GM12878 (cell line): Measurements from ENCODE around the gene PRKAG3. TPM values are rescaled to one million over a fixed set of nuclear protein-coding genes. Genes with fewer than 3 reads are reported as not detected.

Source experiments
- ATAC-seq: fragments of 200-7000 bp; cut with Tn5 transposase; 3 replicates; pipeline ENCODE4 v1.9.1; 2020; ENCODE audit warnings: mild to moderate bottlenecking, moderate library complexity
- BruUV-seq: library from RNA; stranded (reverse); fragments of 400-500 nt; replicated peaks from 2 replicates; lab custom pipeline; 2021; lab: Mats Ljungman, UMichigan
- CTCF ChIA-PET: fragments of 300-600 bp; sonication (Branson Sonifier 250); formaldehyde crosslinking; extraction: SDS; loops from one replicate; lab custom pipeline; 2021; ENCODE audit warnings: inconsistent platforms; lab: Yijun Ruan, JAX
- POLR2A ChIA-PET: fragments of 350-600 bp; formaldehyde crosslinking; extraction: SDS; loops from one replicate; lab custom pipeline; 2021; ENCODE audit warnings: inconsistent platforms; lab: Charles Lee
- RAD21 ChIA-PET: fragments of 300-600 bp; sonication (Branson Sonifier 250); formaldehyde crosslinking; loops from one replicate; lab custom pipeline; 2023; ENCODE audit warnings: antibody characterized with exemption; ENCODE audit not compliant: unreplicated experiment; lab: Charles Lee
- SMC1A ChIA-PET: fragments of 300-600 bp; sonication (Branson Sonifier 250); formaldehyde crosslinking; loops from one replicate; lab custom pipeline; 2023; ENCODE audit not compliant: unreplicated experiment, uncharacterized antibody; lab: Charles Lee
- DNase-seq: peaks from one replicate; pipeline ENCODE4 v3.0.0-alpha.2; 2011; ENCODE audit warnings: low read depth, low spot score
- FAIRE-seq: peaks from 3 replicates; lab custom pipeline; 2011; peaks lifted over from hg19 to GRCh38; lab: Jason Lieb, UNC
- H2AFZ ChIP-seq: 2 replicates; pipeline ENCODE4 v1.6.0; 2011; ENCODE audit warnings: low read depth, low read length, control low read depth; ENCODE audit not compliant: control insufficient read depth
- H3K27ac ChIP-seq: 2 replicates; pipeline ENCODE4 v1.5.1; 2011; ENCODE audit warnings: control low read depth; ENCODE audit not compliant: control insufficient read depth, insufficient read depth
- H3K27me3 ChIP-seq, 2 experiments: replicated peaks in 1 of 2; 2 replicates each; pipeline versions ENCODE4 v1.6.0 to v1.6.1; 2011; ENCODE audit warnings: low read length in 1 of 2; ENCODE audit not compliant: control insufficient read depth in 2 of 2, insufficient read depth in 2 of 2
- H3K36me3 ChIP-seq, 2 experiments: 2 replicates each; pipeline ENCODE4 v1.5.1; 2011; ENCODE audit warnings: low read length in 1 of 2; ENCODE audit not compliant: control insufficient read depth in 2 of 2, insufficient read depth in 2 of 2
- H3K4me1 ChIP-seq: 2 replicates; pipeline ENCODE4 v1.6.1; 2011; ENCODE audit warnings: mild to moderate bottlenecking, low read length, moderate library complexity, mixed read lengths; ENCODE audit not compliant: control insufficient read depth, insufficient read depth
- H3K4me2 ChIP-seq: 2 replicates; pipeline ENCODE4 v1.6.0; 2011; ENCODE audit warnings: control low read depth; ENCODE audit not compliant: control insufficient read depth, insufficient read depth
- H3K4me3 ChIP-seq: fragments of 200-600 bp; sonication (generic); 2 replicates; pipeline ENCODE4 v1.5.1; 2016
- H3K79me2 ChIP-seq: 2 replicates; pipeline ENCODE4 v1.6.0; 2011; ENCODE audit warnings: low read length; ENCODE audit not compliant: control insufficient read depth, insufficient read depth
- H3K9ac ChIP-seq: 2 replicates; pipeline ENCODE4 v1.8.0; 2011; ENCODE audit warnings: low read length, control low read depth, mixed read lengths; ENCODE audit not compliant: control insufficient read depth, insufficient read depth
- H3K9me3 ChIP-seq: replicated peaks from 3 replicates; pipeline ENCODE4 v1.5.1; 2011; ENCODE audit warnings: mild to moderate bottlenecking, low read length; ENCODE audit not compliant: control insufficient read depth, insufficient read depth
- H4K20me1 ChIP-seq: 2 replicates; pipeline ENCODE4 v1.6.0; 2011; ENCODE audit not compliant: control insufficient read depth, insufficient read depth
- FOS ChIP-seq: IDR thresholded peaks from 3 replicates; pipeline ENCODE4 v1.6.1; 2011; ENCODE audit warnings: borderline replicate concordance; ENCODE audit not compliant: insufficient read length; ENCODE audit errors: extremely low read depth
- KAT2A ChIP-seq: conservative IDR thresholded peaks from 2 replicates; pipeline ENCODE4 v1.6.1; 2011; ENCODE audit warnings: low read depth, low read length; ENCODE audit not compliant: control insufficient read depth
- PAX5 ChIP-seq: IDR thresholded peaks from 2 replicates; pipeline ENCODE4 v1.6.1; 2011; ENCODE audit warnings: low read depth, low read length, borderline replicate concordance
- POLR2AphosphoS5 ChIP-seq: IDR thresholded peaks from 2 replicates; pipeline ENCODE4 v1.6.1; 2011; ENCODE audit warnings: mild to moderate bottlenecking, low read length, inconsistent platforms
- REST ChIP-seq: IDR thresholded peaks from 2 replicates; pipeline ENCODE4 v1.6.1; 2012; ENCODE audit warnings: mild to moderate bottlenecking, low read depth, low read length
- ZNF217 ChIP-seq: fragments of 450-650 bp; IDR thresholded peaks from 2 replicates; pipeline ENCODE4 v1.6.1; 2017; ENCODE audit warnings: antibody characterized with exemption, mild to moderate bottlenecking
- WGBS: methylation state at CpG from one replicate; pipeline ENCODE4 v1.1.6; 2016; ENCODE audit warnings: low lambda C conversion rate; ENCODE audit not compliant: insufficient replicate concordance, insufficient coverage; ENCODE audit errors: missing lambda C conversion rate; 5-methylcytosine and 5-hydroxymethylcytosine counted together
- in situ Hi-C: fragments of 300-500 bp; cut with MboI; formaldehyde crosslinking; loops from 9 replicates; pipeline ENCODE4 v1.14.3; 2018; ENCODE audit warnings: mixed read lengths
- intact Hi-C: fragments of 100-400 bp; cut with micrococcal nuclease; formaldehyde crosslinking; loops from one replicate; pipeline ENCODE4 v1.14.2; 2022; ENCODE audit not compliant: unreplicated experiment
- polyA plus RNA-seq, 11 experiments: library from polyadenylated mRNA; depleted of rRNA in 4 of 11; unstranded in 6 of 11; stranded (reverse) in 5 of 11; fragments of >200 nt; fragmentation: Nextera tagmentation in 4 of 11; fragmentation: Illumina TruSeq in 1 of 11; extraction: Ambion mirVana in 4 of 11; extraction: Trizol in 1 of 11; gene quantifications; 1 replicate in 1 of 11; 2 replicates in 10 of 11; pipeline versions ENCODE4 v1.2.1 to v1.2.3, GENCODE V29; 2011 to 2016; ENCODE audit warnings: inconsistent platforms in 2 of 11, missing spikeins in 2 of 11, low read depth in 1 of 11
- total RNA-seq, 4 experiments: library from RNA; depleted of rRNA in 3 of 4; stranded (reverse); fragments of >200 nt in 3 of 4; fragmentation: Illumina TruSeq in 1 of 4; extraction: Trizol in 1 of 4; gene quantifications; 2 replicates each; pipeline versions ENCODE4 v1.2.1 to v1.2.3, GENCODE V29; 2013 to 2021
- TF ChIP-seq, protein P1 (sequence below): fragments of 450-650 bp; conservative IDR thresholded peaks from 2 replicates; pipeline ENCODE4 v1.6.1; 2017; ENCODE audit warnings: mild to moderate bottlenecking, moderate library complexity
- TF ChIP-seq, protein P2 (sequence below): IDR thresholded peaks from 2 replicates; pipeline ENCODE4 v1.6.1; 2012; ENCODE audit warnings: improper control_type of control experiment, low read depth, low read length; ENCODE audit not compliant: insufficient replicate concordance
- TF ChIP-seq, protein P3 (sequence below): IDR thresholded peaks from 2 replicates; pipeline ENCODE4 v1.6.1; 2011; ENCODE audit warnings: mild to moderate bottlenecking, low read depth, low read length, moderate library complexity; ENCODE audit not compliant: insufficient replicate concordance

Gene PRKAG3
- total and polyA plus RNA-seq, 10 of the 15 experiments (the other 5 are each of a cell fraction or from before 2014, with no cell fraction given), result 0.04 to 0.12 (median 0.06) TPM; not detected in 7

- TF ChIP-seq REST, result no peak
These were observed 21.3 kb downstream of the PRKAG3 start (continued) for GRCh38 chr2:218810256-218810655.

- RAD21 ChIA-PET, result no interaction called here
- Histone ChIP-seq H3K4me3 (no peak overlapping the region), H3K27me3 (no peaks in the 10 kb centered on the region; a peak in 1 of 4 replicates), H3K9ac (no peak overlapping the region), H3K27ac (no peak overlapping the region), H3K36me3 (no peaks in the 10 kb centered on the region), H3K9me3 (no peaks in the 10 kb centered on the region; the same call in 1 of the 3 replicates), H2AFZ (no peak overlapping the region), H4K20me1 (no peaks in the 10 kb centered on the region), H3K79me2 (no peaks in the 10 kb centered on the region), H3K4me2 (no peak overlapping the region), H3K4me1 (no peaks in the 10 kb centered on the region)
- SMC1A ChIA-PET, result interaction anchor here (1.1 to 1.4 kb wide), 2 partner anchors 99 to 510 kb away, joined by 3 to 4 read pairs; partner anchors contain the start of gene TTLL4
- 70% methylated on average over 12 of the region's 12 CpGs for WGBS
- no peak for ATAC-seq
- no peak for DNase-seq
- in situ Hi-C loops (no loop called here), intact Hi-C loops (no loop called here)
- POLR2A ChIA-PET, result interaction anchor here (0.5 kb wide), 1 partner anchor 138 kb away, joined by 3 read pairs; the partner anchor contains the start of genes RNF25 and STK36
- CTCF ChIA-PET, result interaction anchor here (1.2 kb wide), 1 partner anchor 453 kb away, joined by 4 read pairs; no protein-coding TSS in a partner anchor
- no peak for FAIRE-seq
- no TSS peak for BruUV-seq
- TF ChIP-seq ZNF217 (no peak), KAT2A (no peak), FOS (no peak), PAX5 (no peak), POLR2AphosphoS5 (no peak)
- TF ChIP-seq, protein P1, sequence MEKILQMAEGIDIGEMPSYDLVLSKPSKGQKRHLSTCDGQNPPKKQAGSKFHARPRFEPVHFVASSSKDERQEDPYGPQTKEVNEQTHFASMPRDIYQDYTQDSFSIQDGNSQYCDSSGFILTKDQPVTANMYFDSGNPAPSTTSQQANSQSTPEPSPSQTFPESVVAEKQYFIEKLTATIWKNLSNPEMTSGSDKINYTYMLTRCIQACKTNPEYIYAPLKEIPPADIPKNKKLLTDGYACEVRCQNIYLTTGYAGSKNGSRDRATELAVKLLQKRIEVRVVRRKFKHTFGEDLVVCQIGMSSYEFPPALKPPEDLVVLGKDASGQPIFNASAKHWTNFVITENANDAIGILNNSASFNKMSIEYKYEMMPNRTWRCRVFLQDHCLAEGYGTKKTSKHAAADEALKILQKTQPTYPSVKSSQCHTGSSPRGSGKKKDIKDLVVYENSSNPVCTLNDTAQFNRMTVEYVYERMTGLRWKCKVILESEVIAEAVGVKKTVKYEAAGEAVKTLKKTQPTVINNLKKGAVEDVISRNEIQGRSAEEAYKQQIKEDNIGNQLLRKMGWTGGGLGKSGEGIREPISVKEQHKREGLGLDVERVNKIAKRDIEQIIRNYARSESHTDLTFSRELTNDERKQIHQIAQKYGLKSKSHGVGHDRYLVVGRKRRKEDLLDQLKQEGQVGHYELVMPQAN, result no peak
- TF ChIP-seq, protein P2, sequence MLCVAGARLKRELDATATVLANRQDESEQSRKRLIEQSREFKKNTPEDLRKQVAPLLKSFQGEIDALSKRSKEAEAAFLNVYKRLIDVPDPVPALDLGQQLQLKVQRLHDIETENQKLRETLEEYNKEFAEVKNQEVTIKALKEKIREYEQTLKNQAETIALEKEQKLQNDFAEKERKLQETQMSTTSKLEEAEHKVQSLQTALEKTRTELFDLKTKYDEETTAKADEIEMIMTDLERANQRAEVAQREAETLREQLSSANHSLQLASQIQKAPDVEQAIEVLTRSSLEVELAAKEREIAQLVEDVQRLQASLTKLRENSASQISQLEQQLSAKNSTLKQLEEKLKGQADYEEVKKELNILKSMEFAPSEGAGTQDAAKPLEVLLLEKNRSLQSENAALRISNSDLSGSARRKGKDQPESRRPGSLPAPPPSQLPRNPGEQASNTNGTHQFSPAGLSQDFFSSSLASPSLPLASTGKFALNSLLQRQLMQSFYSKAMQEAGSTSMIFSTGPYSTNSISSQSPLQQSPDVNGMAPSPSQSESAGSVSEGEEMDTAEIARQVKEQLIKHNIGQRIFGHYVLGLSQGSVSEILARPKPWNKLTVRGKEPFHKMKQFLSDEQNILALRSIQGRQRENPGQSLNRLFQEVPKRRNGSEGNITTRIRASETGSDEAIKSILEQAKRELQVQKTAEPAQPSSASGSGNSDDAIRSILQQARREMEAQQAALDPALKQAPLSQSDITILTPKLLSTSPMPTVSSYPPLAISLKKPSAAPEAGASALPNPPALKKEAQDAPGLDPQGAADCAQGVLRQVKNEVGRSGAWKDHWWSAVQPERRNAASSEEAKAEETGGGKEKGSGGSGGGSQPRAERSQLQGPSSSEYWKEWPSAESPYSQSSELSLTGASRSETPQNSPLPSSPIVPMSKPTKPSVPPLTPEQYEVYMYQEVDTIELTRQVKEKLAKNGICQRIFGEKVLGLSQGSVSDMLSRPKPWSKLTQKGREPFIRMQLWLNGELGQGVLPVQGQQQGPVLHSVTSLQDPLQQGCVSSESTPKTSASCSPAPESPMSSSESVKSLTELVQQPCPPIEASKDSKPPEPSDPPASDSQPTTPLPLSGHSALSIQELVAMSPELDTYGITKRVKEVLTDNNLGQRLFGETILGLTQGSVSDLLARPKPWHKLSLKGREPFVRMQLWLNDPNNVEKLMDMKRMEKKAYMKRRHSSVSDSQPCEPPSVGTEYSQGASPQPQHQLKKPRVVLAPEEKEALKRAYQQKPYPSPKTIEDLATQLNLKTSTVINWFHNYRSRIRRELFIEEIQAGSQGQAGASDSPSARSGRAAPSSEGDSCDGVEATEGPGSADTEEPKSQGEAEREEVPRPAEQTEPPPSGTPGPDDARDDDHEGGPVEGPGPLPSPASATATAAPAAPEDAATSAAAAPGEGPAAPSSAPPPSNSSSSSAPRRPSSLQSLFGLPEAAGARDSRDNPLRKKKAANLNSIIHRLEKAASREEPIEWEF, result no peak
- TF ChIP-seq, protein P3, sequence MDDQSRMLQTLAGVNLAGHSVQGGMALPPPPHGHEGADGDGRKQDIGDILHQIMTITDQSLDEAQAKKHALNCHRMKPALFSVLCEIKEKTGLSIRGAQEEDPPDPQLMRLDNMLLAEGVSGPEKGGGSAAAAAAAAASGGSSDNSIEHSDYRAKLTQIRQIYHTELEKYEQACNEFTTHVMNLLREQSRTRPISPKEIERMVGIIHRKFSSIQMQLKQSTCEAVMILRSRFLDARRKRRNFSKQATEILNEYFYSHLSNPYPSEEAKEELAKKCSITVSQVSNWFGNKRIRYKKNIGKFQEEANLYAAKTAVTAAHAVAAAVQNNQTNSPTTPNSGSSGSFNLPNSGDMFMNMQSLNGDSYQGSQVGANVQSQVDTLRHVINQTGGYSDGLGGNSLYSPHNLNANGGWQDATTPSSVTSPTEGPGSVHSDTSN, result no peak
These were observed 22.1 kb downstream of the PRKAG3 start for GRCh38 chr2:218809515-218809914.
